22Rv1 (cell line): ENCODE measurements around the gene SLC25A13.

Experiments used
- CTCF ChIP-seq: fragments of 450-650 bp; IDR thresholded peaks from 2 replicates; pipeline ENCODE4 v1.5.1; 2017; ENCODE audit warnings: mild to moderate bottlenecking
- ZFX ChIP-seq: fragments of 450-650 bp; IDR thresholded peaks from 2 replicates; pipeline ENCODE4 v1.6.1; 2017; ENCODE audit warnings: antibody characterized with exemption, borderline replicate concordance

GRCh38 chr7:96321031-96321657, 754 bp downstream of the SLC25A13 start:
- TF ChIP-seq CTCF (no peak), ZFX (no peak)
